Vein endothelial cell (primary cell): ENCODE results near the gene RNF32. TPM values are rescaled to one million over a fixed set of nuclear protein-coding genes. Genes with fewer than 3 reads are reported as not detected.

ENCODE experiments used
- total RNA-seq: library from RNA; depleted of rRNA; stranded (reverse); fragments of >200 nt; gene quantifications from 2 replicates; pipeline ENCODE4 v1.2.3, GENCODE V29; 2012

RNF32 gene
- total RNA-seq, result under 0.01 TPM in 1 of 2 replicates, not detected in the other

DNA sequence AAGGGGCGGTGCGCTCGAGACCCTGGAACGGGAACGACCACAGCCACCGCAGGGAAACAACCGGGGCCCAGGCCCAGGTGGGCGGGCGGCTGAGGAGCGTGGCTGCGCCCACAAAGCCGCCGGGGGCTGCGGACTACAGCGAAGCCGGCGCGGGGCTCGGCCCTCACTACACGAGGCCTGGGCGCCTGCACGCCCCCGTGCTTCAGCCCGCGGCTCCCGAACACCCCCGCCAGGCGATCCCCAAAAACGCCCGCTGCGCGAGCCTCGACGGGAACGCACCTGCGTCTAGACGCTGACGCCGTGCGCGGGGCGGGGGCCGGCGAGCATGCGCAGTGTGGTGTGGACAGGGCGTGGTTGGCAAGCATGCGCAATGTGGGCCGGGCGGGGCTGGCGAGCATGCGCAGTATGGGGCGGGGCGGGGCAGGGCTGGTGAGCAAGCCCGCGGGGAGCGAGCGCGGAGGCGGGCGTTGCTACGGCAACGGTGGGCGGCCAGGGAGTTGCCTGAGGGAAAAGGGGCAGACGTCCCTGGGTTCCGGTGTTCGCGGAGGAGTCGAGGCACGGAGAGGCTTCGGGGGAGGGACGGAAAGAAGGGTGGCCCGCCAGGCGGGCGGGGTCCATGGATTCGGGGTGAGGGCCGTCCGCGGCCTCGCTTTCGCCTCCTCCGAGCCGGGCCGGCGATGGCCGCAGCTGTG is at the start of gene RNF32:
TSS of gene RNF32 (plus strand) at position 518 of the 692 bp plus-strand sequence. CDS start 3,104 bp downstream, outside the sequence.

